ENCODE results near the gene IRAK1.

DNA sequence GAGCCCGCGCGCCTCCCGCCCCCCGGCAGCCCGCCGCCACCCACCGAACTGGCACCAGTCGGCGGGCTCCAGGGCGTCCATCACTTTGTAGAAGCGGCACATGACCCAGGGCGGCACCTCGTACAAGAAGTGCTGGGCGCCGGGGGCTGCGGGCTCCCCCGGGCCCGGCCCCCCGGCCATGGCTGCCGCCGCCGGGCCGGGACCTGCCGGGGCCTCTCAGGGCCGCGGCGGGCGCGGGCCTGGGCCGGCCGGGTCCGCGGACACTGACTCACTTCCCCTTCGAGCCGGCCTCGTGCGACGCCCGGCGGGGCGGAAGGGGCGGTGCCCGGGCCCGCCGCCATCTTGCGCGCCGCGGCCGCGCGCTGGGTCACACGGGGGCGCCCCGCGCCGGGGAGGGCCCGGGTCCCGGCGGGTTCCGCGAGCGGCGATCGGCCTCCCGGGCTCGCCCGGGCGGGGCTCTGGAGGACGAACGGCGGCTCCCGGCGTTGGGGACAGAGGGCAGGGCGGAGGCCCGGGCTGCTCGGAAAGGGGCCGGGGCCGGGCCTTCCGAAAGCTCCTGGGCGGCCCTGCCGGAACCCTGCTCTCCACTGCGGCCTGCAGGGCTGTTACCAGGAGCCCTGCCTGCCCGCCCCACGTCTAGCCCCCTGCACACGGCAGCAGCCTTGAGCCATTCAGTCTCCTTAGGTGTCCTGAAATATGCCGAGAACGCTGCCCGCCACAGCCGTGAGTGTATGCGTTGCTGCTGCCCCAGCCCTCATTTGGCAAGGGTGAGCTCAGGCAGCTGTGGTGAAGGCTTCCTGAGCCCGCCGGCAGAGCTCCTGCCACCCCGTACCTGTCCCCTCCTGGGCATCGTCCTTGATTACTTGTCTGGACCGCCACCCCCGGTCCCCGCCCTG, at the start of gene IRAK1:
- no peak for TF ChIP-seq SIRT6 (IDR thresholded peaks at IDR 0.05; ENCODE audit: low read length)
- TF ChIP-seq, protein P1, sequence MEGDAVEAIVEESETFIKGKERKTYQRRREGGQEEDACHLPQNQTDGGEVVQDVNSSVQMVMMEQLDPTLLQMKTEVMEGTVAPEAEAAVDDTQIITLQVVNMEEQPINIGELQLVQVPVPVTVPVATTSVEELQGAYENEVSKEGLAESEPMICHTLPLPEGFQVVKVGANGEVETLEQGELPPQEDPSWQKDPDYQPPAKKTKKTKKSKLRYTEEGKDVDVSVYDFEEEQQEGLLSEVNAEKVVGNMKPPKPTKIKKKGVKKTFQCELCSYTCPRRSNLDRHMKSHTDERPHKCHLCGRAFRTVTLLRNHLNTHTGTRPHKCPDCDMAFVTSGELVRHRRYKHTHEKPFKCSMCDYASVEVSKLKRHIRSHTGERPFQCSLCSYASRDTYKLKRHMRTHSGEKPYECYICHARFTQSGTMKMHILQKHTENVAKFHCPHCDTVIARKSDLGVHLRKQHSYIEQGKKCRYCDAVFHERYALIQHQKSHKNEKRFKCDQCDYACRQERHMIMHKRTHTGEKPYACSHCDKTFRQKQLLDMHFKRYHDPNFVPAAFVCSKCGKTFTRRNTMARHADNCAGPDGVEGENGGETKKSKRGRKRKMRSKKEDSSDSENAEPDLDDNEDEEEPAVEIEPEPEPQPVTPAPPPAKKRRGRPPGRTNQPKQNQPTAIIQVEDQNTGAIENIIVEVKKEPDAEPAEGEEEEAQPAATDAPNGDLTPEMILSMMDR (IDR thresholded peaks at IDR 0.05; ENCODE audit: control extremely low read depth in 1 of 3, insufficient read depth in 1 of 3, low read depth in 1 of 3, low read length in 3 of 3) = no peak
